Astrocyte (in vitro differentiated cells and primary cell): ENCODE data around the gene IL1RAPL2. TPM values are rescaled to one million over a fixed set of nuclear protein-coding genes. Genes with fewer than 3 reads are reported as not detected.
"Not testable (repeated sequence)": the region's sequence is repeated elsewhere in the genome, so short reads cannot be mapped to it uniquely, and the experiment has no call there.

Source experiments
- DNase-seq: peaks from one replicate; pipeline ENCODE4 v3.0.0-alpha.2; 2010; ENCODE audit warnings: low read depth
- FAIRE-seq: peaks from 2 replicates; lab custom pipeline; 2011; peaks lifted over from hg19 to GRCh38; lab: Jason Lieb, UNC
- H2AFZ ChIP-seq: 2 replicates; pipeline ENCODE4 v1.6.0; 2012; ENCODE audit warnings: low read depth, low read length, inconsistent platforms
- H3K27ac ChIP-seq: 2 replicates; pipeline ENCODE4 v1.5.1; 2011; ENCODE audit warnings: low read depth, low read length, inconsistent platforms
- H3K27me3 ChIP-seq: 2 replicates; pipeline ENCODE4 v1.6.0; 2011; ENCODE audit warnings: low read length, inconsistent platforms; ENCODE audit not compliant: insufficient read depth
- H3K36me3 ChIP-seq: 2 replicates; pipeline ENCODE4 v1.5.1; 2011; ENCODE audit warnings: low read length, inconsistent platforms; ENCODE audit not compliant: insufficient read depth
- H3K4me1 ChIP-seq: 2 replicates; pipeline ENCODE4 v1.5.1; 2011; ENCODE audit warnings: low read length, inconsistent platforms; ENCODE audit not compliant: insufficient read depth
- H3K4me2 ChIP-seq: 2 replicates; pipeline ENCODE4 v1.6.0; 2012; ENCODE audit warnings: low read length, inconsistent platforms
- H3K4me3 ChIP-seq: 2 replicates; pipeline ENCODE4 v1.5.1; 2011; ENCODE audit warnings: low read depth, mild to moderate bottlenecking, low read length, inconsistent platforms; ENCODE audit not compliant: insufficient read depth
- H3K79me2 ChIP-seq: 2 replicates; pipeline ENCODE4 v1.6.0; 2012; ENCODE audit warnings: mild to moderate bottlenecking, low read length, inconsistent platforms; ENCODE audit not compliant: insufficient read depth
- H3K9ac ChIP-seq: 2 replicates; pipeline ENCODE4 v1.6.0; 2012; ENCODE audit warnings: mild to moderate bottlenecking, low read length, inconsistent platforms
- H3K9me3 ChIP-seq: 2 replicates; pipeline ENCODE4 v1.5.1; 2012; ENCODE audit warnings: low read depth, mild to moderate bottlenecking, low read length, inconsistent platforms; ENCODE audit not compliant: insufficient read depth
- H4K20me1 ChIP-seq: 2 replicates; pipeline ENCODE4 v1.6.0; 2012; ENCODE audit warnings: low read length, inconsistent platforms; ENCODE audit not compliant: insufficient read depth
- H3K27ac Mint-ChIP-seq: one replicate; pipeline ENCODE4 v1.8.0; 2021; ENCODE audit warnings: mild to moderate bottlenecking, mixed read lengths; ENCODE audit not compliant: unreplicated experiment
- H3K27me3 Mint-ChIP-seq: one replicate; pipeline ENCODE4 v1.8.0; 2021; ENCODE audit warnings: low read depth, mixed read lengths; ENCODE audit not compliant: unreplicated experiment
- H3K36me3 Mint-ChIP-seq: one replicate; pipeline ENCODE4 v1.8.0; 2021; ENCODE audit warnings: low read depth, mixed read lengths; ENCODE audit not compliant: unreplicated experiment
- H3K4me1 Mint-ChIP-seq: one replicate; pipeline ENCODE4 v1.8.0; 2021; ENCODE audit warnings: low read depth, mixed read lengths; ENCODE audit not compliant: unreplicated experiment
- H3K4me3 Mint-ChIP-seq: one replicate; pipeline ENCODE4 v1.8.0; 2021; ENCODE audit warnings: mild to moderate bottlenecking, moderate library complexity, mixed read lengths; ENCODE audit not compliant: unreplicated experiment
- H3K9me3 Mint-ChIP-seq: one replicate; pipeline ENCODE4 v1.8.0; 2021; ENCODE audit warnings: mild to moderate bottlenecking, mixed read lengths; ENCODE audit not compliant: unreplicated experiment
- EZH2 ChIP-seq: IDR thresholded peaks from 2 replicates; pipeline ENCODE4 v1.6.1; 2012; ENCODE audit warnings: mild to moderate bottlenecking, low read length, inconsistent platforms; ENCODE audit not compliant: insufficient read depth
- total RNA-seq: library from RNA; stranded (reverse); gene quantifications from 2 replicates; pipeline ENCODE4 v1.2.1, GENCODE V29; 2021
- TF ChIP-seq, protein P1 (sequence below): IDR thresholded peaks from 2 replicates; pipeline ENCODE4 v1.5.1; 2011; ENCODE audit warnings: low read depth, mild to moderate bottlenecking, inconsistent platforms, low read length, moderate library complexity; ENCODE audit not compliant: insufficient read depth

IL1RAPL2 gene
- total RNA-seq, 1 donor from 2014 or later, result 0.16 TPM

DNA sequence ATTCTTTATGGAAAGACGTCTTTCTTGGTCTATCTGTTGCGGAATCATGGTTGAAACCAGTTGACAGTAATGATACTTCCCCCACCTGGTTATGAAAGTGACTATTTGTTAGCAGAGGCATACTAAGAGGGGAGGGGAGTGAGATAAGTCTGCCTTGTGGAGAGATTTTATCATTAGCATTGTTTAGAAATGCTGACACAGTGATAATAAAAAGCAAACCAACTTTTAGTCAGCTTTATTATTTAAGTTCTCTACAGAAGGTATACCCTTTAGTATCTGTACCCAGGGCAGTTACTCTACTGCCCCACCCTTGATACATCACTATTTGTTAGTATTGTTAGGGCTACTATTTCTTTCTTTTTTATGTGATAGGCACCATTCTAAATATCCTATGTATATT, 26.9 kb upstream of the IL1RAPL2 start:
- peaks cover 2% of the 10 kb centered on the region for H3K9me3 Mint-ChIP-seq
- Histone ChIP-seq H2AFZ (no peak overlapping the region), H3K27ac (no peak overlapping the region), H3K4me3 (no peak overlapping the region), H3K9ac (no peak overlapping the region), H4K20me1 (no peaks in the 10 kb centered on the region), H3K79me2 (no peaks in the 10 kb centered on the region), H3K4me2 (no peak overlapping the region), H3K4me1 (no peaks in the 10 kb centered on the region), H3K9me3 (no peaks in the 10 kb centered on the region), H3K27me3 (no peaks in the 10 kb centered on the region), H3K36me3 (no peaks in the 10 kb centered on the region)
- H3K27me3 Mint-ChIP-seq, result no peaks in the 10 kb centered on the region
- no peak overlapping the region for H3K4me3 Mint-ChIP-seq
- no peak overlapping the region for H3K27ac Mint-ChIP-seq
- TF ChIP-seq EZH2, result no peak
- TF ChIP-seq, protein P1, sequence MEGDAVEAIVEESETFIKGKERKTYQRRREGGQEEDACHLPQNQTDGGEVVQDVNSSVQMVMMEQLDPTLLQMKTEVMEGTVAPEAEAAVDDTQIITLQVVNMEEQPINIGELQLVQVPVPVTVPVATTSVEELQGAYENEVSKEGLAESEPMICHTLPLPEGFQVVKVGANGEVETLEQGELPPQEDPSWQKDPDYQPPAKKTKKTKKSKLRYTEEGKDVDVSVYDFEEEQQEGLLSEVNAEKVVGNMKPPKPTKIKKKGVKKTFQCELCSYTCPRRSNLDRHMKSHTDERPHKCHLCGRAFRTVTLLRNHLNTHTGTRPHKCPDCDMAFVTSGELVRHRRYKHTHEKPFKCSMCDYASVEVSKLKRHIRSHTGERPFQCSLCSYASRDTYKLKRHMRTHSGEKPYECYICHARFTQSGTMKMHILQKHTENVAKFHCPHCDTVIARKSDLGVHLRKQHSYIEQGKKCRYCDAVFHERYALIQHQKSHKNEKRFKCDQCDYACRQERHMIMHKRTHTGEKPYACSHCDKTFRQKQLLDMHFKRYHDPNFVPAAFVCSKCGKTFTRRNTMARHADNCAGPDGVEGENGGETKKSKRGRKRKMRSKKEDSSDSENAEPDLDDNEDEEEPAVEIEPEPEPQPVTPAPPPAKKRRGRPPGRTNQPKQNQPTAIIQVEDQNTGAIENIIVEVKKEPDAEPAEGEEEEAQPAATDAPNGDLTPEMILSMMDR, result no peak
- DNase-seq (no peak), FAIRE-seq (no peak)
- no peaks in the 10 kb centered on the region for H3K36me3 Mint-ChIP-seq
- no peaks in the 10 kb centered on the region for H3K4me1 Mint-ChIP-seq

DNA sequence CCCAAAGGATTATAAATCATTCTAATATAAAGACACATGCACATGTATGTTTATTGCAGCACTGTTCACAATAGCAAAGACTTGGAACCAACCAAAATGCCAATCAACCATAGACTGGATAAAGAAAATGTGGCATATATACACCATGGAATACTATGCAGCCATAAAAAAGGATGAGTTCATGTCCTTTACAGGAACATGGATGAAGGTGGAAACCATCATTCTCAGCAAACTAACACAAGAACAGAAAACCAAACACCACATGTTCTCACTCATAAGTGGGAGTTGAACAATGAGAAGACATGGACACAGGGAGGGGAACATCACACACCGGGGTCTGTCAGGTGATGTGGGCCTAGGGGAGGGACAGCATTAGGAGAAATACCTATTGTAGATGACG, 23.6 kb upstream of the IL1RAPL2 start:
- H3K4me1 ChIP-seq, H3K9me3 Mint-ChIP-seq, DNase-seq, H3K9me3 ChIP-seq, H3K4me3 Mint-ChIP-seq, H4K20me1 ChIP-seq, H3K4me1 Mint-ChIP-seq, H3K36me3 Mint-ChIP-seq, H3K27ac ChIP-seq, H2AFZ ChIP-seq, H3K9ac ChIP-seq, H3K27me3 Mint-ChIP-seq, H3K4me3 ChIP-seq, H3K27me3 ChIP-seq, FAIRE-seq, H3K27ac Mint-ChIP-seq, H3K36me3 ChIP-seq, H3K4me2 ChIP-seq, H3K79me2 ChIP-seq: not testable (repeated sequence)

DNA sequence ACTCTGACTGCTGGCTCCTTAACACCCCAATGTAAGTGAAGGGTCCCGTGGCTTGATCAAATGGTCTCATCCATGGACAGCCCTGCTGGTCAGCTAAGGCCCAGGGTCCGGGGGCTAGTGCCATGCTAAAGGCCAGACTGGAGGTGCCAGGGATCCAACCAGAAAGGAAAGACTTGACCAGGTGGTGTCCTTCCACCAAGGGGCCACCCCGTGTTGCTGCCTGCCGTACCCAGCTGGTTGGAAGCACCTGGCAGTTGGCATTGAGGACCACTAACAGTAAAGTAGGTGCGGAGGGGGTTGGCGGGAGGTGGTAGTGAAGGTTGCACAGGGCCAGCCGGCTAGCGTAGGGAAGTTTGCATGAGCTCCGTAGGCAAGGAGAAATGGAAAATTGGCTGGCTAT, 1.7 kb upstream of the IL1RAPL2 start:
- no peaks in the 10 kb centered on the region for H3K79me2 ChIP-seq
- TF ChIP-seq EZH2, result no peak
- TF ChIP-seq, protein P1, result no peak
- no peaks in the 10 kb centered on the region for H3K9me3 ChIP-seq
- H3K9me3 Mint-ChIP-seq, result no peaks in the 10 kb centered on the region
- no peaks in the 10 kb centered on the region for H4K20me1 ChIP-seq
- H3K4me1 ChIP-seq, result no peaks in the 10 kb centered on the region
- FAIRE-seq, result no peak
- no peak overlapping the region for H3K4me2 ChIP-seq
- H3K36me3 Mint-ChIP-seq, result no peaks in the 10 kb centered on the region
- no peak overlapping the region for H3K4me3 Mint-ChIP-seq
- no peak overlapping the region for H3K9ac ChIP-seq
- no peak overlapping the region for H3K27ac ChIP-seq
- peaks cover 19% of the 10 kb centered on the region for H3K27me3 Mint-ChIP-seq
- H3K27me3 ChIP-seq, result peaks cover 20% of the 10 kb centered on the region
- H3K27ac Mint-ChIP-seq, result no peak overlapping the region
- no peak overlapping the region for H3K4me3 ChIP-seq
- no peak for DNase-seq
- no peaks in the 10 kb centered on the region for H3K36me3 ChIP-seq
- H3K4me1 Mint-ChIP-seq, result peaks cover 5% of the 10 kb centered on the region
- no peak overlapping the region for H2AFZ ChIP-seq
